ENCODE results near the gene CNTN2.

DNA sequence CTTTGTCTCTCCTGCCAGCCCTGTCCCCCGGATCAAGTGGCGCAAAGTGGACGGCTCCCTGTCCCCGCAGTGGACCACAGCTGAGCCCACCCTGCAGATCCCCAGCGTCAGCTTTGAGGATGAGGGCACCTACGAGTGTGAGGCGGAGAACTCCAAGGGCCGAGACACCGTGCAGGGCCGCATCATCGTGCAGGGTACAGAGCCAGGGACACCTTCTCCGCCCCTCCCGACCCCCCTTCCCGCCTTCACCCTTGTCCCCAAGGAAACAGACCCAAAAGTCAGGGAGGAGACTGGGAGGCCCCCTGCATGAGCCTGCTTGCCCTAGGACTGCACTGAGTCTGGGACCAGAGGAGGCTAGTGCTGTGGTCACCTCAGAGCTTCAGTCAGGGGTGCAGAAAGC, 18.2 kb downstream of the CNTN2 start:
- no peak for TF ChIP-seq POLR2A (IDR thresholded peaks at IDR 0.05)
- TF ChIP-seq, protein P1, sequence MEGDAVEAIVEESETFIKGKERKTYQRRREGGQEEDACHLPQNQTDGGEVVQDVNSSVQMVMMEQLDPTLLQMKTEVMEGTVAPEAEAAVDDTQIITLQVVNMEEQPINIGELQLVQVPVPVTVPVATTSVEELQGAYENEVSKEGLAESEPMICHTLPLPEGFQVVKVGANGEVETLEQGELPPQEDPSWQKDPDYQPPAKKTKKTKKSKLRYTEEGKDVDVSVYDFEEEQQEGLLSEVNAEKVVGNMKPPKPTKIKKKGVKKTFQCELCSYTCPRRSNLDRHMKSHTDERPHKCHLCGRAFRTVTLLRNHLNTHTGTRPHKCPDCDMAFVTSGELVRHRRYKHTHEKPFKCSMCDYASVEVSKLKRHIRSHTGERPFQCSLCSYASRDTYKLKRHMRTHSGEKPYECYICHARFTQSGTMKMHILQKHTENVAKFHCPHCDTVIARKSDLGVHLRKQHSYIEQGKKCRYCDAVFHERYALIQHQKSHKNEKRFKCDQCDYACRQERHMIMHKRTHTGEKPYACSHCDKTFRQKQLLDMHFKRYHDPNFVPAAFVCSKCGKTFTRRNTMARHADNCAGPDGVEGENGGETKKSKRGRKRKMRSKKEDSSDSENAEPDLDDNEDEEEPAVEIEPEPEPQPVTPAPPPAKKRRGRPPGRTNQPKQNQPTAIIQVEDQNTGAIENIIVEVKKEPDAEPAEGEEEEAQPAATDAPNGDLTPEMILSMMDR (IDR thresholded peaks at IDR 0.05 in 8 of 11, conservative IDR thresholded peaks at IDR 0.05 in 3 of 11), result no peak

Data from spleen (tissue), 7 donors.